Peyer's patch (tissue), 4 donors: ENCODE results near the gene CCDC90B. TPM values are rescaled to one million over a fixed set of nuclear protein-coding genes. Genes with fewer than 3 reads are reported as not detected.
"Not testable (repeated sequence)": the region's sequence is repeated elsewhere in the genome, so short reads cannot be mapped to it uniquely, and the experiment has no call there.

ENCODE experiments used
- DNase-seq, 3 donors: peaks; one replicate each; pipeline ENCODE4 v3.0.0-alpha.2; 2017 to 2019
- H3K27ac ChIP-seq, 4 donors: fragments of 200-600 bp; sonication (generic); one replicate each; pipeline ENCODE4 v1.5.1; 2016 to 2019
- H3K27me3 ChIP-seq, 2 donors: fragments of 200-600 bp; sonication (generic); one replicate each; pipeline ENCODE4 v1.5.1; 2019
- H3K36me3 ChIP-seq, 3 donors: fragments of 200-600 bp; sonication (generic); one replicate each; pipeline ENCODE4 v1.5.1; 2016 to 2019
- H3K4me1 ChIP-seq, 4 donors: fragments of 200-600 bp; sonication (generic); one replicate each; pipeline ENCODE4 v1.5.1; 2016 to 2019
- H3K4me3 ChIP-seq, 4 donors: fragments of 200-600 bp; sonication (generic); 1 replicate in 3 of 4; 2 replicates in 1 of 4; pipeline ENCODE4 v1.5.1; 2016 to 2019; ENCODE audit warnings: mild to moderate bottlenecking in 1 of 4
- H3K9me3 ChIP-seq, 4 donors: fragments of 200-600 bp; sonication (generic); one replicate each; pipeline ENCODE4 v1.5.1; 2016 to 2019; ENCODE audit warnings: mild to moderate bottlenecking in 1 of 4
- POLR2A ChIP-seq, 2 donors: fragments of 450-650 bp; IDR thresholded peaks; one replicate each; pipeline ENCODE4 v1.5.1; 2017; ENCODE audit warnings: antibody characterized with exemption in 2 of 2, mild to moderate bottlenecking in 2 of 2, moderate library complexity in 2 of 2
- total RNA-seq, 4 donors: library from RNA; depleted of rRNA; stranded (reverse); fragments of >200 nt; gene quantifications; one replicate each; pipeline ENCODE4 v1.1.0, GENCODE V29; 2016
- TF ChIP-seq, protein P1 (sequence below), 6 experiments: fragments of 450-650 bp in 4 of 6; fragments of 200-600 bp in 2 of 6; sonication (generic) in 1 of 6; IDR thresholded peaks; one replicate each; pipeline ENCODE4 v1.5.1; 2017 to 2019; ENCODE audit warnings: antibody characterized with exemption in 6 of 6, mild to moderate bottlenecking in 3 of 6, moderate library complexity in 1 of 6

The CCDC90B gene
- total RNA-seq, 4 donors from 2014 or later: 31.8 to 54.5 (median 34.0) TPM

- no peak overlapping the region for H3K4me3 ChIP-seq
- H3K4me1 ChIP-seq: no peaks in the 10 kb centered on the region
- no peaks in the 10 kb centered on the region for H3K36me3 ChIP-seq
- no peak overlapping the region for H3K27ac ChIP-seq
- TF ChIP-seq POLR2A (IDR thresholded peaks at IDR 0.05): no peak
- TF ChIP-seq, protein P1, sequence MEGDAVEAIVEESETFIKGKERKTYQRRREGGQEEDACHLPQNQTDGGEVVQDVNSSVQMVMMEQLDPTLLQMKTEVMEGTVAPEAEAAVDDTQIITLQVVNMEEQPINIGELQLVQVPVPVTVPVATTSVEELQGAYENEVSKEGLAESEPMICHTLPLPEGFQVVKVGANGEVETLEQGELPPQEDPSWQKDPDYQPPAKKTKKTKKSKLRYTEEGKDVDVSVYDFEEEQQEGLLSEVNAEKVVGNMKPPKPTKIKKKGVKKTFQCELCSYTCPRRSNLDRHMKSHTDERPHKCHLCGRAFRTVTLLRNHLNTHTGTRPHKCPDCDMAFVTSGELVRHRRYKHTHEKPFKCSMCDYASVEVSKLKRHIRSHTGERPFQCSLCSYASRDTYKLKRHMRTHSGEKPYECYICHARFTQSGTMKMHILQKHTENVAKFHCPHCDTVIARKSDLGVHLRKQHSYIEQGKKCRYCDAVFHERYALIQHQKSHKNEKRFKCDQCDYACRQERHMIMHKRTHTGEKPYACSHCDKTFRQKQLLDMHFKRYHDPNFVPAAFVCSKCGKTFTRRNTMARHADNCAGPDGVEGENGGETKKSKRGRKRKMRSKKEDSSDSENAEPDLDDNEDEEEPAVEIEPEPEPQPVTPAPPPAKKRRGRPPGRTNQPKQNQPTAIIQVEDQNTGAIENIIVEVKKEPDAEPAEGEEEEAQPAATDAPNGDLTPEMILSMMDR (IDR thresholded peaks at IDR 0.05): no peak
- no peaks in the 10 kb centered on the region for H3K27me3 ChIP-seq
- no peak for DNase-seq
- H3K9me3 ChIP-seq: peaks cover 0 to 3% (median 0%) of the 10 kb centered on the region in 4 donors
Observed at GRCh38 chr11:83318931-83319330, 32.8 kb upstream of the CCDC90B start.

GRCh38 chr11:83317757-83318690 lies 31.9 kb upstream of the CCDC90B start:
- DNase-seq: no peak
- no peak overlapping the region for H3K27ac ChIP-seq
- TF ChIP-seq, protein P1 (IDR thresholded peaks at IDR 0.05): no peak
- no peak for TF ChIP-seq POLR2A (IDR thresholded peaks at IDR 0.05)
- H3K4me3 ChIP-seq: no peak overlapping the region
- no peaks in the 10 kb centered on the region for H3K4me1 ChIP-seq
- peaks cover 0 to 3% (median 0%) of the 10 kb centered on the region in 4 donors for H3K9me3 ChIP-seq
- no peaks in the 10 kb centered on the region for H3K27me3 ChIP-seq
- no peaks in the 10 kb centered on the region for H3K36me3 ChIP-seq

DNA sequence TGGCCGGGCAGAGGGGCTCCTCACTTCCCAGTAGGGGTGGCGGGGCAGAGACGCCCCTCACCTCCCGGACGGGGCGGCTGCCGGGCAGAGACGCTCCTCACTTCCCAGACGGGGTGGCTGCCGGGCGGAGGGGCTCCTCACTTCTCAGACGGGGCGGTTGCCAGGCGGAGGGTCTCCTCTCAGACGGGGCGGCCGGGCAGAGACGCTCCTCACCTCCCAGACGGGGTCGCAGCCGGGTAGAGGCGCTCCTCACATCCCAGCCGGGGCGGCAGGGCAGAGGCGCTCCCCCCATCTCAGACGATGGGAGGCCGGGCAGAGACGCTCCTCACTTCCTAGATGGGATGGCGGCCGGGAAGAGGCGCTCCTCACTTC lies 30.7 kb upstream of the CCDC90B start:
- H3K9me3 ChIP-seq, H3K27ac ChIP-seq, H3K36me3 ChIP-seq, DNase-seq, H3K4me1 ChIP-seq, H3K27me3 ChIP-seq, H3K4me3 ChIP-seq: not testable (repeated sequence)

DNA sequence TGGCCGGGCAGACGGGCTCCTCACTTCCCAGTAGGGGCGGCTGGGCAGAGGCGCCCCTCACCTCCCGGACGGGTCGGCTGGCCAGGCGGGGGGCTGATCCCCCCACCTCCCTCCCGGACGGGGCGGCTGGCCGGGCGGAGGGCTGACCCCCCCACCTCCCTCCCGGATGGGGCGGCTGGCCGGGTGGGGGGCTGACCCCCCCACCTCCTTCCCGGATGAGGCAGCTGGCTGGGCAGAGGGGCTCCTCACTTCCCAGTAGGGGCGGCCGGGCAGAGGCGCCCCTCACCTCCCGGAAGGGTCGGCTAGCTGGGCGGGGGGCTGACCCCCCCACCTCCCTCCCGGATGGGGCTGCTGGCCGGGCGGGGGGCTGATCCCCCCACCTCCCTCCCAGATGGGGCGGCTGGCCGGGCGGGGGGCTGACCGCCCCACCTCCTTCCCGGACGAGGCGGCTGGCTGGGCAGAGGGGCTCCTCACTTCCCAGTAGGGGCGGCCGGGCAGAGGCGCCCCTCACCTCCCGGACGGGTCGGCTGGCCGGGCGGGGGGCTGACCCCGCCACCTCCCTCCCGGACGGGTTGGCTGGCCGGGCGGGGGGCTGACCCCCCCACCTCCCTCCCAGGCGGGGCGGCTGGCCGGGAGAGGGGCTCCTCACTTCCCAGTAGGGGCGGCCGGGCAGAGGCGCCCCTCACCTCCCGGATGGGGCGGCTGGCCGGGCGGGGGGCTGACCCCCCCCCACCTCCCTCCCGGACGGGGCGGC lies 30.2 kb upstream of the CCDC90B start:
- not testable (repeated sequence) for H3K4me1 ChIP-seq, H3K36me3 ChIP-seq, H3K27me3 ChIP-seq, H3K27ac ChIP-seq, H3K4me3 ChIP-seq, DNase-seq, H3K9me3 ChIP-seq

DNA sequence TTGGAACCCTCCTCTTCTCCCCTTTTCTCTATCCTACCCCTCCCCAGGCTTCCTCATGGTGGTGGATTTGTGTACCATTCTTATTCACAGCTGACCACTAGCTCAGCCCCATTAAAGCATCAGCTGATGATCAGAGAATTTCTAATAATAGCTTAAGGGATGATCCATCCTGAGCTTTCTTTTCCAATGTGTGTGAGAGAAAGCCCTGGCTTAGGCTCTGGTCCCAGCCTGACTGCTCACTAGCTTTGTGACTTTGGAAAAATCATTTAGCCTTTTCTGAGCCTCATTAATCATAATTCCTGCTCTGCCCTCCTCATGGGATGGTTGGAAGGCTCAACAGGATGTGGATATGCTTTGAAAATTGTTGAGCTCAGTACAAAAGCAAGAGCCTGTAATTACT lies 26.3 kb upstream of the CCDC90B start:
- H3K36me3 ChIP-seq: no peaks in the 10 kb centered on the region
- H3K27ac ChIP-seq: no peak overlapping the region
- no peak overlapping the region for H3K4me3 ChIP-seq
- no peaks in the 10 kb centered on the region for H3K27me3 ChIP-seq
- no peak for DNase-seq
- H3K4me1 ChIP-seq: no peaks in the 10 kb centered on the region
- peaks cover 0 to 3% (median 0%) of the 10 kb centered on the region in 4 donors for H3K9me3 ChIP-seq
- TF ChIP-seq, protein P1 (IDR thresholded peaks at IDR 0.05): no peak
- no peak for TF ChIP-seq POLR2A (IDR thresholded peaks at IDR 0.05)

DNA sequence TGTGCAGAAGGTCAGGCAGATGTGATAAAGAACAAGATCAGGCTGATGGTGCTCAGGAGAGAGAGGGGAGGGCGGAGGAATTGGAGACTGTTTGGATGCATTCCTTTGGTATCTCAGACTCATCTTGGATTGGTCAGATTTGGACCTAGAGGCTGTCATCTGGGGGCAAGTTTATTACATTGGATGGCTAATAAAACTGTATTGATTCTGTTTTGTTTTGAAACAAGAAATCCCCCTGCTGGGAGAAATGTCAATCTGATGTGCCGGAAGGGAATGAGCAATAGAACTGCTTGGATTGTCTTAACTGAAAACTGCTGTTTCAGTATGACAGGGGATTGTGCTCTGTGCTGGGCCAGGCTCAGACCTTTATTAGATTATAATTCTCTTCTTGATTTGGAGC lies 25.5 kb upstream of the CCDC90B start:
- Histone ChIP-seq H3K27ac (no peak overlapping the region), H3K9me3 (peaks cover 0 to under 1% (median 0%) of the 10 kb centered on the region in 4 donors), H3K4me3 (no peak overlapping the region), H3K4me1 (no peaks in the 10 kb centered on the region), H3K27me3 (no peaks in the 10 kb centered on the region), H3K36me3 (no peaks in the 10 kb centered on the region)
- DNase-seq: no peak
- TF ChIP-seq, protein P1 (IDR thresholded peaks at IDR 0.05): no peak
- TF ChIP-seq POLR2A (IDR thresholded peaks at IDR 0.05): no peak
